GM08714 (cell line): ENCODE data around the gene UPK3A.
A peak's percentile ranks its signal among the peaks of the same experiment; 100 is the strongest.
"Not testable (repeated sequence)": the region's sequence is repeated elsewhere in the genome, so short reads cannot be mapped to it uniquely, and the experiment has no call there.

Source experiments
- H3K4me3 ChIP-seq: fragments of 200-500 bp; sonication (Bioruptor generic); 2 replicates; pipeline ENCODE4 v1.5.1; 2014; ENCODE audit warnings: mild to moderate bottlenecking, low read length, inconsistent platforms
- ZNF274 ChIP-seq: IDR thresholded peaks from 2 replicates; pipeline ENCODE4 v1.6.1; 2012; ENCODE audit warnings: mild to moderate bottlenecking, low read depth, low read length

The UPK3A gene

GRCh38 chr22:45246060-45246985, 38.4 kb upstream of the UPK3A start:
- H3K4me3 ChIP-seq: no peak overlapping the region
- no peak for TF ChIP-seq ZNF274

DNA sequence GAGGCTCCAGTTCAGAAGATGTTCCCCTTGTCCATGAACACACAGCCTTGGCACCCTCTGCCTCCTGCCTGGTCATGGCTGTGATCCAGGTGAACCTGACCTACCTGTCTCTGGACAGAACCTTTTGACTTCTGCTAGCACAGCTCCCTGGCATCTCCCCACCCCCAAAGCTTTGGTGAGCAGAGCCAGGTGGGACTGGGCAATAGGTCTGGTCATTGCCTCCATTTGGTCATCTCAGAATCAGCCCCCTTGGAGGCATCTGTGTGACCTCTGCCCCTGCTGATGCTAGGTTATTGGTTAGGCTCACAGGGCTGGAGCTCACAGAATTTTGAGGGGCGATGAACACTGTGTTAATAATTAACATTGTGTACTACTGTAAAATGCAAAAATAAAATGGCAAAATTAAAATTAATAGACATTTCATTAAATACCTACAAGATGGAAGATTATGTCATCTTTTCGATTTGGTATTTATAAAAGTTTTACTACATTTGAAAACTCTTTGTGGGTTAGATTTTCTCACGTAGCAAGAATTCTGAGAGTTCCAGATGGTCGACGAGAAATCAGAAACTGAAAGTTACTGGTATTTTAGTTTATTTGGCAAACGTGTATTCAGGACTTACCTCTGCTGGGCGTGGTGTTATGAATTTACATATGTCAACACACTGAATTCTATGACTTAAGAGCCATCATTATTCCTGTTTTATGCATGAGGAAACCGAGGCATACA, 35.8 kb upstream of the UPK3A start:
- no peak for TF ChIP-seq ZNF274

DNA sequence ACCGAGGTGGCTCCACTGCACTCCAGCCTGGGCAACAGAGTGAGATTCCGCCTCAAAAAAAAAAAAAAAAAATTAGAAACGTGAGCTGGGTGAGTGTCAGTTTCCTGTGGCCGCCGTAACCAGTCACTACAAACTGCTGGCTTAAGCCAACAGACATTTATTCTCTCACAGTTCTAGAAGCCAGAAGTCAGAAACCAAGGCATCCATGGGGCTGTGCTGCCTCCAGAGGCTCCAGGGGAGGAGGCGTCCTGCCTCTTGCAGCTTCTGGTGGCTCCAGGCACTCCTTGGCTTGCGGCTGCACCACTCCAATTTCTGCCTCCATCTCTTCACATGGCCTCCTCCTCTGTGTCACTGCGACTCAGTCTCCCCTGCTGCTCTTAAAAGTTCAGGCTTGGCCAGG, 32.9 kb upstream of the UPK3A start:
- no peak for TF ChIP-seq ZNF274
- no peak overlapping the region for H3K4me3 ChIP-seq

More for the DNA sequence above, 35.8 kb upstream of the UPK3A start:
- no peak overlapping the region; the same call in 1 of the 2 replicates for H3K4me3 ChIP-seq

DNA sequence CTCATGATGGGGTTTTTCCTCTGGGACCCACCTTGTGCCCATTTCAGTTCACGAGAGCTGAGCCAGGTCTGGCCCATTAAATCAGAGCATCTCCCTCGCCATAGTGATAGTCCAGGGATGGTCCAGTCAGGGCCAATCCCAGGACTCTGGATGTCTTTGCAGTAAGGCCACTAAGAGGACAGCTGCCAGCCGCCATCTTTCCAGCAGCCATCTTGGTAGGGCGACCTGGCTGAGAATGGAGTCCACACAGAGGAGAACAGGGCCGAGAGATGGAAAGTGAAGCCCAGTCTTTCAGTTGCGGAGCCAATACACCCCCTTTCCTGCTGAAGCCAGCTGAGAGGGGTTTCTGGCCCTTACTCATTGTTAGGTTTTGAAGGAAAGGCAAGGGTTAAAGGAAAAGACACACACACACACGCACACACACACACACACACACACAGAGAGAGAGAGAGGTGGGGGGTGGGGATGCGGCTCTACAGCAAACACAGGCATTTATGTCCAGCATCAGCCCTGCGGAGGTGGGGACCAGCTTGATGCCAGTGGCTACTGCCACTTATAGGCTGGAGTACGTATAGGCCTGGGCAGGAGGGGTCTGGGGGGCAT, 31.6 kb upstream of the UPK3A start:
- TF ChIP-seq ZNF274: no peak

DNA sequence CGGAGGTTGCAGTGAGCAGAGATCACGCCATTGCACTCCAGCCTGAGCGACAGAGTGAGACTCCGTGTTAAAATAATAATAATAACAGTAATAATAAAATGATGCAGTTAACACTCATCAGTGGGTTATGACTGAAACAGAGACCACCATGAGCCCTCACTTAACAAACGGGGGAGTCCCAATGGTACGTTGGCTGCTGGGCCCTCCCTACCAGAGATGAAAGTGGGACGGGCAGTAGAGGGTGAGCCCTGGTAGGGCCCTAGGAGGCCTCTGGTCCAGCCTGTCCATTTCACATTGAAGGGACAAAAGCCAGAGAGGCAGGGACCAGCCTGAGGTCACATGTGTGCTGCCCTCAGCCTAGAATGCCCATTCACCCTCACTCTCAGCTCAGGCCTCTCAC, 30.4 kb upstream of the UPK3A start:
- H3K4me3 ChIP-seq: no peak overlapping the region
- no peak for TF ChIP-seq ZNF274

More for the DNA sequence above, 31.6 kb upstream of the UPK3A start:
- H3K4me3 ChIP-seq: no peak overlapping the region

DNA sequence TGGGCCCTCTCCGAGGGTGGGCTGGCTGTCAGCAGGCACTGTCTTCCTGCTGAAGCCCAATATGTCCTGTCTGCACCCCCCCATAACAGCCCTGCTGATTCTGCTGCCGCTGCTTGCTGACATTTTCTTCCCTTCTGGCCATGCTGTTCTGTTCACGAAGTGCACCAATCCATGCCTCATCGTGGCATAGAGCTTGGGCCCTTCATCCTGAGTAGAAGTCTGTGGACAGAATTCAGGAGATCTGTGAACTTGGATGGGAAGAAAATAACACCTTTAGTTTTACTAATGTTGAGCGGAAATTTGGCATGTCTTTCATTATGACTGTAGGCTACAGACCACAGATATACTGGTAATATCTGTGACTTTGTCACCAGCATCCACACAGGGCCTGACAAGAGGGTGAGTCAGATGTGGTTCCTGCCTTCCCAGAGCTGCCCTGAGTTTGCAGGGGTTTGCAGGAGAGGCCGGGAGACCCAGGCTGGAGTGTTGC, 29.9 kb upstream of the UPK3A start:
- H3K4me3 ChIP-seq: no peak overlapping the region
- no peak for TF ChIP-seq ZNF274

GRCh38 chr22:45257941-45258340, 26.8 kb upstream of the UPK3A start:
- not testable (repeated sequence) for H3K4me3 ChIP-seq

DNA sequence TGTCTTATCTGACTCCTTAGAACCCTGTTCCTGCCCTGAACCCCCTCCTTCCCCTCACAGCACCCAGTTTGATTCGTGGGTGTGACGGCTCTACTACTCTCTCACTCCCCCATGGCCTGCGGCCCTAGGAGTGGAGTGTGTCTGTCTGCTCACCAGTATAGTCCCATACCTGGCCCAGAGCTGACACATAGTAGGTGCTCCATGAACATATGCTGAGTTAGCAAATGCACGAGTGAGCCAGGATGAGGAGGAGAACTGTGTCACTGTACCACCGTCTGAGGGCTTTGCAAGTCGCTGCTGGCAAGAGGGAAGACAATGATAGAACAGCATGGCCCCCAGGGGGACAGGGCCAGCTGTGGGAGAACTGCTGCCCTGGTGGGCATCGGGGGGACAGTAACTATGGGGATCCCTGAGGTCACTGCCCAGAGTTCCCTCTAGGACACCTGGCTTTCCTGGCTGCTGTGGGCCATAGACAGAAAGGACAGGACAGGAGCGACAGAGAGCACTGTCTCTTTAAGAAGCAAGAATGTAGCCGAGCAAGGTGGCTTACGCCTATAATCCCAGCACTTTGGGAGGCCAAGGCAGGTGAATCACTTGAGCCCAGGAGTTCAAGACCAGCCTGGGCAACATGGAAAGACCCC, 24.9 kb upstream of the UPK3A start:
- no peak for TF ChIP-seq ZNF274
- no peak overlapping the region for H3K4me3 ChIP-seq

- not testable (repeated sequence) for H3K4me3 ChIP-seq
These were observed 24.4 kb upstream of the UPK3A start for GRCh38 chr22:45260395-45260759.

- TF ChIP-seq ZNF274: no peak
- no peak overlapping the region for H3K4me3 ChIP-seq
These were observed 23.2 kb upstream of the UPK3A start for GRCh38 chr22:45261407-45262088.

DNA sequence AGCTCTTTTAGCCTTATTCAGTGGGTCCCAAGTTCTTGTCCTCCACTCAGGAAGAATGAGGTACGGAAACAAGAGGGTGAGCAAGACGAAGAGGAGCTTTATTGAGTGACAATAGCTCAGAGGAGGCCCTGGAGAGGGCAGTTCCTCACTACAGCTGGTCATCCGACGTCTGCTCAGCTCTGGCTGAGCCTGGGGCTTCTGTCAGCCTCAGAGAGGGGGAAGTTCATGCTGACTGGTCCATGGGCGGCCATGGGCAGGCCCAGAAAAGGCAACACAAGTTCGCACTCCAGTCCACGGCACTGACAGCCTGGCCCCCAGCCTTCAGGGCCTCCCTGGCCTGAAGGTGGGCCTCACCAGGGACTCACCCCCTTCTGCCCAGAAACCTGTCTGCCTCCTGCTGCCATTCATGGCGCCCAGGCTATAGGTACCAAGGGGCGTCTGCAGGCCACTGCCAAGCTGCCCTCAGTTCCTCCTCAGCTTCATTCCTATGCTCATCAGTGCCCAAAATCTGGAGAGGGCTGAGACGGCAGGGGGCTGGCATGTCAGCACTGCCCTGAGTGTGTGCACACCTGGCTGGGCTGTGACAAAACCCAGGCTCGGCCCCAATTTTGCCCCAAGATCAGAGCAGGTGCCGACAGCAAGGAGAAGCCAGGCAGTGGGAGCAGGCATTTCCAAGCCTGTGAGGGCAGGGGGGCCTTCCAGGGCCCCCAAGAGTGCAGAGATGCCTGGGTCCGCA, 22.4 kb upstream of the UPK3A start:
- H3K4me3 ChIP-seq: no peak overlapping the region; the same call in 1 of the 2 replicates
- no peak for TF ChIP-seq ZNF274

DNA sequence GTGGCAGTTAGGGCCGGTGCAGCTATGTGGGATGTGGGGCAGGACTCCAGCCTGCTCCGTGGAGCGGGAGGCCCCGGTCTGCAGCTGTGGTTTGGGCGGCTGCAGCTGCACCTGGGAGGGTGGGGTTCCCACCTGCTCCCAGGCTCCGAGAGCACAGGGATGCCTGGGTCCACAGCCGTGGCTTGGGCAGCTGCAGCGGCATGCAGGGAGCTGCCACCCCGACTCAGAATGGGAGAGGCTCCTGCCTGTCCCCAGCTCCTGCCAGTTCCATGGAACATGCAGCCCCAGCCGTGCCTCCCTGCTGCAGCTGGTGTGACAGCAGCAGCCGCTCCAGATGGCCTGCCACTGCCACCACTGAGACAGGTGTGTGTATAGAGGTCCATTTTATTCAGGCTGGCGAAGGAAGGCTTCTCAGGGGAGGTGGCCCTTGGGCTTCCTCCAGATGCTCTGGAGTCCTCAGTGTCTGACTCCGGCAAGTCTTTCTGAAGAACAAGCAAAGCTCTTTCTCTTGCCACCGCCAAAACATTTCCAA, 21.8 kb upstream of the UPK3A start:
- peak overlapping the region; percentile 3; the same call in 1 of the 2 replicates for H3K4me3 ChIP-seq
- no peak for TF ChIP-seq ZNF274
